Measurements from ENCODE around the gene MRPL11. TPM values are rescaled to one million over a fixed set of nuclear protein-coding genes. Genes with fewer than 3 reads are reported as not detected.

Gene MRPL11
- total RNA-seq, 4 donors from 2014 or later, result 42.9 to 63.8 (median 53.9) TPM

- Histone ChIP-seq H3K36me3 (peaks cover 0 to 65% (median 0%) of the 10 kb centered on the region in 3 donors), H3K9me3 (no peaks in the 10 kb centered on the region), H3K27me3 (no peaks in the 10 kb centered on the region), H3K4me3 (no peak overlapping the region), H3K4me1 (peaks cover 0 to 18% (median 6%) of the 10 kb centered on the region in 4 donors), H3K27ac (no peak overlapping the region)
- TF ChIP-seq POLR2A (IDR thresholded peaks at IDR 0.05), result no peak
- TF ChIP-seq EP300 (IDR thresholded peaks at IDR 0.05), result no peak
- TF ChIP-seq CTCF (IDR thresholded peaks at IDR 0.05), result no peak
- WGBS, 2 donors, result 87% methylated on average over 15 to 37 of the region's 44 CpGs
- no peak for DNase-seq (ENCODE audit: low spot score in 2 of 2)
Observed at GRCh38 chr11:66475349-66476172, 36.9 kb upstream of the MRPL11 start.

- DNase-seq (ENCODE audit: low spot score in 2 of 2), result no peak
- H3K4me1 ChIP-seq, result peaks cover 0 to 9% (median under 1%) of the 10 kb centered on the region in 4 donors
- TF ChIP-seq CTCF (IDR thresholded peaks at IDR 0.05) (no peak), EP300 (IDR thresholded peaks at IDR 0.05) (no peak), POLR2A (IDR thresholded peaks at IDR 0.05) (no peak)
- no peaks in the 10 kb centered on the region for H3K27me3 ChIP-seq
- no peak overlapping the region for H3K4me3 ChIP-seq
- H3K36me3 ChIP-seq, result peaks cover 0 to 71% (median 0%) of the 10 kb centered on the region in 3 donors
- no peak overlapping the region for H3K27ac ChIP-seq
- no peaks in the 10 kb centered on the region for H3K9me3 ChIP-seq
- 88 to 90% methylated on average over 19 to 20 of the region's 20 CpGs for WGBS, 2 donors
Observed at GRCh38 chr11:66473608-66474515, 35.2 kb upstream of the MRPL11 start.

- no peaks in the 10 kb centered on the region for H3K27me3 ChIP-seq
- 83 to 95% methylated on average over 11 of the region's 11 CpGs for WGBS, 2 donors
- H3K4me1 ChIP-seq, result peaks cover 0 to 7% (median under 1%) of the 10 kb centered on the region in 4 donors
- peaks cover 0 to 71% (median 0%) of the 10 kb centered on the region in 3 donors for H3K36me3 ChIP-seq
- DNase-seq (ENCODE audit: low spot score in 2 of 2), result no peak
- H3K9me3 ChIP-seq, result no peaks in the 10 kb centered on the region
- no peak overlapping the region for H3K27ac ChIP-seq
- TF ChIP-seq CTCF (IDR thresholded peaks at IDR 0.05) (no peak), POLR2A (IDR thresholded peaks at IDR 0.05) (no peak), EP300 (IDR thresholded peaks at IDR 0.05) (no peak)
- H3K4me3 ChIP-seq, result no peak overlapping the region
Observed at GRCh38 chr11:66473167-66473566, 34.5 kb upstream of the MRPL11 start.

- no peak overlapping the region for H3K27ac ChIP-seq
- 87 to 89% methylated on average over 9 of the region's 9 CpGs for WGBS, 2 donors
- H3K36me3 ChIP-seq, result peaks cover 0 to 66% (median 0%) of the 10 kb centered on the region in 3 donors
- H3K27me3 ChIP-seq, result no peaks in the 10 kb centered on the region
- H3K4me1 ChIP-seq, result peaks cover 0 to 15% (median 7%) of the 10 kb centered on the region in 4 donors
- DNase-seq (ENCODE audit: low spot score in 2 of 2), result no peak
- no peaks in the 10 kb centered on the region for H3K9me3 ChIP-seq
- no peak for TF ChIP-seq EP300 (IDR thresholded peaks at IDR 0.05)
- no peak for TF ChIP-seq CTCF (IDR thresholded peaks at IDR 0.05)
- no peak for TF ChIP-seq POLR2A (IDR thresholded peaks at IDR 0.05)
- no peak overlapping the region for H3K4me3 ChIP-seq
Observed at GRCh38 chr11:66472054-66472453, 33.4 kb upstream of the MRPL11 start.
